ENCODE measurements around the gene PAK2.
"Not testable (repeated sequence)": the region's sequence is repeated elsewhere in the genome, so short reads cannot be mapped to it uniquely, and the experiment has no call there.

Gene PAK2

DNA sequence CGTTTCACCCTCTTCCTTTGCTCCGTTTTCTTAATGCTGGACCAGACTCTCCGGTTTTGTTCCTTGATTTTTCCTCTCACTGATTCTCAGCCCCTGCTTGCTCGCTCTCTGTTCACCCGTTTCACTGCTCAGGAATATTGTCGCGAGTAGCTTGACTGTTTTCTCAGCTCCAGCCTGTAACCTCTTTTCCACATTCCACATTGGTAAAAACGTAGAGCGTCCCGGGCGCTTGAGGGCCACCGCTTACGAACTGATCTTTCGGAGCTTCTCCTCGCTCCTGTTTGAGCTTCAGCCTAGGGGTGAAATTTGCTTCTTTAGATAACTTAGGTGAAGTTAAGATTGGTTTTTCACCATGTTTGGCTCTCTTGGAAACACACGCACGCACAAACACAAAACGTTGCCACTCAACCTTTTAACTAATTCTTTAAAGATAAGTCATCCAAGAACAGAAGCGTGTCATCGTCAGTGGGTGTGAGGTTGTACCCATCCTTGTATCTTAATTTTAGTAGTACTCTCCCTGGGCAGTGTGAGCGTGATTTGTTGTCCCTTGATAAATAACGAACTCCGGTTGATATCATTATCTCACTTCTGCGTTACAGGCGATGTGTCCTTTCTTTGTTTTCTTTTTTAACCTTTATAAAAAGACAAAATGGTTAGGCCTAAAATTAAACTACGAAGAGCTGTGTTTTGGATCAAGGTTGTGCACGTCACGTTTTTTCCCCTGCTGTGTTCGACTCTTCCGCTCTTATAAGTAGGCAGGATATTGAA lies 1.0 kb downstream of the PAK2 start:
- Histone ChIP-seq H3K27ac (replicated peaks) (peak overlapping the region; percentile 89), H3K4me3 (replicated peaks; ENCODE audit: insufficient read depth, low read length) (peak overlapping the region; percentile 47), H3K27me3 (ENCODE audit: insufficient read depth, poor library complexity, severe bottlenecking) (no peaks in the 10 kb centered on the region)
- TF ChIP-seq, protein P1, sequence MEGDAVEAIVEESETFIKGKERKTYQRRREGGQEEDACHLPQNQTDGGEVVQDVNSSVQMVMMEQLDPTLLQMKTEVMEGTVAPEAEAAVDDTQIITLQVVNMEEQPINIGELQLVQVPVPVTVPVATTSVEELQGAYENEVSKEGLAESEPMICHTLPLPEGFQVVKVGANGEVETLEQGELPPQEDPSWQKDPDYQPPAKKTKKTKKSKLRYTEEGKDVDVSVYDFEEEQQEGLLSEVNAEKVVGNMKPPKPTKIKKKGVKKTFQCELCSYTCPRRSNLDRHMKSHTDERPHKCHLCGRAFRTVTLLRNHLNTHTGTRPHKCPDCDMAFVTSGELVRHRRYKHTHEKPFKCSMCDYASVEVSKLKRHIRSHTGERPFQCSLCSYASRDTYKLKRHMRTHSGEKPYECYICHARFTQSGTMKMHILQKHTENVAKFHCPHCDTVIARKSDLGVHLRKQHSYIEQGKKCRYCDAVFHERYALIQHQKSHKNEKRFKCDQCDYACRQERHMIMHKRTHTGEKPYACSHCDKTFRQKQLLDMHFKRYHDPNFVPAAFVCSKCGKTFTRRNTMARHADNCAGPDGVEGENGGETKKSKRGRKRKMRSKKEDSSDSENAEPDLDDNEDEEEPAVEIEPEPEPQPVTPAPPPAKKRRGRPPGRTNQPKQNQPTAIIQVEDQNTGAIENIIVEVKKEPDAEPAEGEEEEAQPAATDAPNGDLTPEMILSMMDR (IDR thresholded peaks at IDR 0.05; ENCODE audit: insufficient read depth, low read length): no peak
- TF ChIP-seq POLR2AphosphoS5 (IDR thresholded peaks at IDR 0.05; ENCODE audit: low read depth) (peak; percentile 51; the same call in 1 of the 2 replicates), SPI1 (IDR thresholded peaks at IDR 0.05; ENCODE audit: borderline replicate concordance, low read depth) (no peak), REST (IDR thresholded peaks at IDR 0.05; ENCODE audit: insufficient replicate concordance, low read depth) (no peak), GABPA (IDR thresholded peaks at IDR 0.05; ENCODE audit: low read depth) (no peak)
- no peak for DNase-seq (ENCODE audit: low read depth in 1 of 2, low spot score in 1 of 2)

DNA sequence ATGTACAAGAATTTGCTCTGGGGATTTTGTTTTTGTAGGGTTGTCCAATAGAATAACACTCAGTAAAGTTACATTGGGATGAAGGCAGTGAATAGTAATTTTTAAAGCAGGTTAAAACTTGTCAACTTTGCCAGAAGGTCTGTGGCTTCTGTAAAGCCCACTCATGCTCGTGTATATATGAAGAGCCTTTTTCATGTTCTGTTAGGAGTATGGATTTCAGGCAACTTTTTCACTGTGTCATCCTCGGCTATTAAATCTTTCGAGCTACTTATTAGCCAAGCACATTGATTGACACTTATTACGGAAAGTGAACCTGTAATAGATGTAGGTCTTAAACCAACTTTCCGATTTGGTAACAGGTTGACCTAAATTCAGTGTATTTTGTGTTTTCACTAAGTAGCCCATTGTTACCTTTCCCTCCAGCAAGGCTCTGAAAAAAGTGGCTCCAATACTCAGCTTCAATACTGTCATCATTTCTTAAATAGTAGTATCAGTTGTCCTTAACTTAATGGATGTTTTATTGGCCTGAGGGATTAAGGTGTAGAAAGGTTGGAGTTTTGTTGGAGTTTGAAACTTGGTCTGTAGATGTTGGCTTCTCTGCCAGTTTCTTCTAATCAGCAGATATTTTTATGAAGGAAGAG lies 1.7 kb downstream of the PAK2 start:
- DNase-seq (ENCODE audit: low read depth in 1 of 2, low spot score in 1 of 2): no peak
- H3K27me3 ChIP-seq (ENCODE audit: insufficient read depth, poor library complexity, severe bottlenecking): no peaks in the 10 kb centered on the region
- TF ChIP-seq GABPA (IDR thresholded peaks at IDR 0.05; ENCODE audit: low read depth) (no peak), SPI1 (IDR thresholded peaks at IDR 0.05; ENCODE audit: borderline replicate concordance, low read depth) (no peak), REST (IDR thresholded peaks at IDR 0.05; ENCODE audit: insufficient replicate concordance, low read depth) (no peak), POLR2AphosphoS5 (IDR thresholded peaks at IDR 0.05; ENCODE audit: low read depth) (no peak)
- TF ChIP-seq, protein P1 (IDR thresholded peaks at IDR 0.05; ENCODE audit: insufficient read depth, low read length): no peak
- H3K27ac ChIP-seq (replicated peaks): peak overlapping the region; percentile 89
- peak overlapping the region; percentile 47 for H3K4me3 ChIP-seq (replicated peaks; ENCODE audit: insufficient read depth, low read length)

DNA sequence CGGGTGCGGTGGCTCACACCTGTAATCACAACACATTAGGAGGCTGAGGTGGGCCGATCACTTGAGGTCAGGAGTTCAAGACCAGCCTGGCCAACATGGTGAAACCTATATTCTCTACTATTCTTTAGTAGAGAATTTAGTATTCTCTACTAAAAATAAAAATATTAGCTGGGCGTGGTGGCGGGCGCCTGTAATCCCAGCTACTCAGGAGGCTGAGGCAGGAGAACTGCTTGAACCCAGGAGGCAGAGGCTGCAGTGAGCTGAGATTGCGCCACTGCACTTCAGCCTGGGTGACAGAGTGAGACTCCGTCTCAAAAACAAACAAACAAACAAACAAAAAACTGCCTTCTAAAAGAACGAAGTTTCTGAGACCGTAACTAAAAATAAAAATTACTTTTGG lies 3.9 kb downstream of the PAK2 start:
- not testable (repeated sequence) for H3K27ac ChIP-seq (replicated peaks); H3K4me3 ChIP-seq (replicated peaks; ENCODE audit: insufficient read depth, low read length); DNase-seq (ENCODE audit: low read depth in 1 of 2, low spot score in 1 of 2)

DNA sequence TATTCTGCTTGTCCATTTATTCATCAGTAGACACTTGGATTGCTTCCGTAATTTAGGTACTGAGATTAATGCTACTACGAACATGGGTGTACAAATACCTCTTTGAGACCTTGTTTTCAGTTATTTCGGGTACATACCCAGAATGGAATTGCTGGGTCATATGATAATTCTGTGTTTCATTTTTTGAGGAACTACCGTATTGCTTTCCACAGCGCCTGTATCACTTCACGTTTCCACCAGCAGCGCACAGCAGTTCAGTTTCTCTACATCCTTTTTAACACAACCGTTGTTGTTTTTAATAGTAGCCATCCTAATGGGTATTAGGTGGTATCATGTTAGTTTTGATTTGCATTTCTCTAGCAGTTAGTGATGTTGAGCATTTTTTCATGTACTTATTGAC lies 9.5 kb downstream of the PAK2 start:
- Histone ChIP-seq H3K27me3 (ENCODE audit: insufficient read depth, poor library complexity, severe bottlenecking) (no peaks in the 10 kb centered on the region), H3K4me3 (replicated peaks; ENCODE audit: insufficient read depth, low read length) (no peak overlapping the region), H3K27ac (replicated peaks) (no peak overlapping the region)
- DNase-seq (ENCODE audit: low read depth in 1 of 2, low spot score in 1 of 2): peak in 1 of 2 experiments; percentile 49
- TF ChIP-seq SPI1 (IDR thresholded peaks at IDR 0.05; ENCODE audit: borderline replicate concordance, low read depth): peak; percentile 52; the same call in 1 of the 2 replicates
- TF ChIP-seq, protein P1 (IDR thresholded peaks at IDR 0.05; ENCODE audit: insufficient read depth, low read length): no peak

More for the DNA sequence above, 3.9 kb downstream of the PAK2 start:
- not testable (repeated sequence) for H3K27me3 ChIP-seq (ENCODE audit: insufficient read depth, poor library complexity, severe bottlenecking)

Measured in HL-60 (cell line).